HG03354 (cell line): ENCODE data around the gene ALOX15.
"Not testable (repeated sequence)": the region's sequence is repeated elsewhere in the genome, so short reads cannot be mapped to it uniquely, and the experiment has no call there.

ENCODE experiments used
- ATAC-seq: cut with Tn5 transposase; IDR thresholded peaks from one replicate; pipeline ENCODE4 v1.9.1; 2021; ENCODE audit warnings: mild to moderate bottlenecking; ENCODE audit not compliant: unreplicated experiment, poor library complexity, severe bottlenecking

The ALOX15 gene

DNA sequence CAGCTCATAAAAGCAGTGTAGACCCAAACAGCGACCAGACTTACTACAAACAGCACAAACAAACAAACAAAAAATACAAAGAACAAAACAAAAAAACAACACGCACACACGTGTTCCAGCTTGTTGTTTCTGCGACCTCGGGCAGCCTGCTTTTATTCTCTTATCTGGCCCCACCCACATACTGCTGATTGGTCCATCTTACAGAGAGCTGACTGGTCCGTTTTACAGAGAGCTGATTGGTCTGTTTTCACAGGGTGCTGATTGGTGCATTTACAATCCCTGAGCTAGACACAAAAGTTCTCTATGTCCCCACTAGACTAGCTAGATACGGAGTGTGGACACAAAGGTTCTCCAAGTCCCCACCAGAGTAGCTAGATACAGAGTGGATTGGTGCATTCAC lies 14.5 kb upstream of the ALOX15 start:
- ATAC-seq: not testable (repeated sequence)

DNA sequence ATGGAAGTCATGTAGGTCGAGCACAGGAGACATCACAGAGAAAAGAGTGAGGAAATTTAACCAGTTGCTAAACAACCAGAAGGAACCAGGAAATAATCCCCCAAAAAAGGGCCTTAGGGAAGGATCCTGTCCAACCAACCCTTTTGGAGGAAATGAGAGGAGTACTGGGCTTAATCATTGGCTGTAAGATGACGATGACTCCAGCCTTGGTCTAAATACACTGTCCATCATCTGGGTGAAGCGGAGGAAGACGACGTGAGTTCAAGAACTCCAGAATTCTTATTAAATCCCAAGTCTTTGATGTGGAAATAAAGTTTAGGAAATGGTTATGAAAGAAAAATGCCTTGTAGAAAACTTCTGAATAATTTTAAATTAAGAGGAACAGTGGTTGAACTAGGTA lies 11.5 kb upstream of the ALOX15 start:
- no peak for ATAC-seq

DNA sequence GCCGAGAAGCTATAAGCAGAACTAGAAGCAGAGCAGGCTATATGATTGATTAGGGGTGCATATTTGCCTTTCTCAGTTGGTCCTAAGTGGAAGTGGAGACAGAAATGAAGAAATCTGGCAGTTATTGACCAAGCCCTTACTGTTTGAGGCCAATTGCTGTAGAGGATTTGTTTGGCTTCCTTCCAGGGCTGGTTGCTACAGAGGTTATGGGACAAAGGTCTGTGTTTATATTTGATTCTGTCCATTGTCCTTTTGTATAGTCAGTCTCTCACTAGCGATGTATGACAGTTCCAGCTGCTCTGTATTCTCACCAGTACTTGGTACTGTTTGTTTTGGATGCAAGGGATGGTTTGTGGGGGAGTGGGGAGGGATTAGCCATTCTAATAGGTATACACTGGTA lies 7.3 kb upstream of the ALOX15 start:
- no peak for ATAC-seq

DNA sequence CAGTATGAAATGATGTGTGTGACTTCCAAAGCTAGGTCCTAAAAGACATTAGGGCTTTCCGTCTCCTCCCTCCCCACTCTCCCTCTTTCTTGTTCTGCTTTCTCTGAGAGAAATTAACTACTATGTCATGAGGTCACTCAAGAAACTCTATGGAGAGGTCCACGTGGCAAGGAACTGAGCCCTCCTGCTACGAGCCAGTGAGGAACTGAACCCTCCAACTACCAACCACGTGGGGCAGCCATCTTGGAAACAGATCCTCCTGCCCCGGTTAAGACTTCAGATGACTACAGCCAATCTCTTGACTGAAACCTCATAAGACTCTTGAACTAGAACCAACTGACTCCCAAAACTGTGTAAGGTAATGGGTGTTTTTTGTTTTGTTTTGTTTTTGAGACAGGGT lies 4.2 kb upstream of the ALOX15 start:
- ATAC-seq: no peak

DNA sequence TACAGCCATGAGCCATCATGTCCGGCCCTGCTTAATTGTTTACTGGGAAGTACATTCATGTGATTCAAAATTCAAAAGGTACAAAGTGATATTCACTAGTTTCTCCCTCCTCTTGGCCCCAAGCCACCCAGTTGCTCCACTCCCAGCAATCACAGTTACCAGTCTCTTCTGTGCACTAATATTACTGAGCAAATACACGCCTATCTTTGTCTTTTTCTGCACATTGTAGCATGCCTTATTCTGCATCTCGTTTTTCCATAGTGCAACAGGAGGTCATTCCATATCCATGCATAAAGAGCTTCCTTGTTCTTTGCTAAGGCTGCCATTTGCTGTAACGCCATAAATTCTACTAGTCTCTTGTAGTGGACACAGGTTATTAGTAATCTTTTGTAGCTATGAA lies 2.2 kb upstream of the ALOX15 start:
- ATAC-seq: no peak

DNA sequence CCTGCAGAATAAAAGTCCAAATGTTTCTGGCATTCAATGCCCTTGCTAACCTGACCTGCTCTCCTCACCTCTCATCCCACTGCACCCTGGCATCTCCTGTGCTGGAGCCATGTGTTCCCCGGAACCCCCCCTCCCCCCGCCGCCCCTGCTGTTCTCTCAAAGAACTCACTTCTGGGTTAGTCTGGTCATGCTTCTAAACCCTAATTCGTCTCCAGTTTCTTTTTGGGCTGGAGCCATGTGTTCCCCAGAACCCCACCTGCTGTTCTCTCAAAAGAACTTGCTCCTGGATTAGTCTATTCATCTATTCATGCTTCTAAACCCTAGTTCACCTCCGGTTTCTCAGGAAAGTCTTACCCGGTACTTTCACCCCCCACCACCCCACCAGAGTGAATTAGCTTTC lies 808 bp upstream of the ALOX15 start:
- no peak for ATAC-seq

DNA sequence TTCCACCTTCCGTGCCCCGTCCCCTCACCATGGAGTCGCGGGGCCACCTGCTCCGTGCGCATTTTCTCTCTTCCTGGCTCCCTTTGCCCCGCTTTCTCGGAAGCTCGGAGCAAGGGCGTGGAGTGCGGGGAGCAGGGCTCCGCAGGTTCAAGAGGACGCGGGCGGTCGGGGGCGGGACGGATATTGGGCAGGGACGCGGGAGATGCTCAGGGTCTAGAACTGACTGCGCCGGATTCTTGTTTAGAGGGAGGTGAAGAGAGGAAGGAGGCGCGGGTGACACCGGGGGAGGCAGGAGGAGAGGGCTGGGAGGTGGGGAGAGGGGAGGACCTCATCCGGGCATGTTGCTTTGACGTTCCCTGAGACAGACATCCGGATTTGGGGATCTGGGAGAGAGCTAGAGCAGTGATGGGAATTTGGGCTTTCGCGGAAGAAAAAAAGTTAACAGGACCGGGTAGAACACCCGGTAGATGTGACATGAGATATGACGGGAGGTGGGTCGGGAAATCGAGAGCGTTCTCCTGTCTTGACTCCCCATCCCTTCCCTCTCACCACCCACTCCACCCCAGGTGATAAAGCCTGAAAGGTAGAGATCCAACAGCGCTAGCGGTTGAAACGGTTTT lies 799 bp downstream of the ALOX15 start:
- ATAC-seq: not testable (repeated sequence)

DNA sequence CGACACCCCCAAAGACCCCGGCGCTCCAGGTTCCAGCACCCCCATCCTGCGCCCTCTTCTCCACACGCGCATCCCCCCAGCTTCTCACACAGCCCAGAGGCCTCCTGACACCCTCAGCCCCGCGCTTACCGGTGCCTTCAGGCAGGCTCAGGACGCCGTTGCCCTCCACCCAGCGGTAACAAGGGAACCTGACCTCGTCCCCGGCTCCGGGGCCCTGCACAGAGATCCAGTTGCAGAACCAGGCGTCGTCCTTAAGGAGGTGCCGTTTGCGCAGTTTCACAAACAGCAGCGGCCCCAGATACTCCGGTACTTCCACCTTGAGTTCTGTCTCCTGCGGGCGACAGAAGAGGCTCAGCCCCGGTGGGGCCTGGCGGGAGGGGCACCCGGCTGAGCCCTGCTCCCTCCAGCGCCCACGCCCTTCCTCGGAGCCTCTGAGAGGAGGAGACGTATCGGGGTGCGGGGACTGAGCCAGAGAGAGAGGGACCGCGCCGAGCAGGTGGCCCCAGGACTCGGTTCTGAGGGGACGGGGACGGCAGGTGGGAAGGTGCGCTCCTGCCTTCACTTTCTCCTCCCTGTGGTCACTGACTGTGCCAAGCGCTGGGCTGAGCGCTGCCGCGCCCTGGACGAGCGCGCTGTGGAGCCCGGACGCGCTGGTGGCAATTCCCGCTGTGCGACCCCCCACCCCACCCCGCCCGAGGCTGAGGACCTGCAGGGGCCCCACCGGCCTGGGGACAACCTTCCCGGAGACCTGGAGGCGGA lies 2.0 kb downstream of the ALOX15 start:
- not testable (repeated sequence) for ATAC-seq

DNA sequence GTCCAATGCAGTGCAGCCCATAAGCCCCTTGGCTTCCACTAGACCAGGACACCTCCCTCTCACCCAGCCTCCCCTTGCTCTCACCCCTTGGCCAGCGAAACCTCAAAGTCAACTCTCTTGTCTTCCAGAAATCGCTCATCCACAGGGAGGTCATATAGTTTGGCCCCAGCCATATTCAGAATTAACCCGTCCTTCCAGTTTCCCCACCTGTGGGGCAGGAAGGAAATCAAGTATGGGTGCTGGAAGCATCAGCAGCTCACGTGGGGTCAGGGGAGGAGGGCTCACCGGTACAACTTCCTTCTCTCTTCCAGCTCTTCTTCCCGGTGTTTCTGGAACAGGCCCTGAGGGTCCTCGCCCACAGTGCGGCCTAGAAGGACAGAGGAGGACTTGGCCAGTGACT lies 2.7 kb downstream of the ALOX15 start:
- ATAC-seq: not testable (repeated sequence)

DNA sequence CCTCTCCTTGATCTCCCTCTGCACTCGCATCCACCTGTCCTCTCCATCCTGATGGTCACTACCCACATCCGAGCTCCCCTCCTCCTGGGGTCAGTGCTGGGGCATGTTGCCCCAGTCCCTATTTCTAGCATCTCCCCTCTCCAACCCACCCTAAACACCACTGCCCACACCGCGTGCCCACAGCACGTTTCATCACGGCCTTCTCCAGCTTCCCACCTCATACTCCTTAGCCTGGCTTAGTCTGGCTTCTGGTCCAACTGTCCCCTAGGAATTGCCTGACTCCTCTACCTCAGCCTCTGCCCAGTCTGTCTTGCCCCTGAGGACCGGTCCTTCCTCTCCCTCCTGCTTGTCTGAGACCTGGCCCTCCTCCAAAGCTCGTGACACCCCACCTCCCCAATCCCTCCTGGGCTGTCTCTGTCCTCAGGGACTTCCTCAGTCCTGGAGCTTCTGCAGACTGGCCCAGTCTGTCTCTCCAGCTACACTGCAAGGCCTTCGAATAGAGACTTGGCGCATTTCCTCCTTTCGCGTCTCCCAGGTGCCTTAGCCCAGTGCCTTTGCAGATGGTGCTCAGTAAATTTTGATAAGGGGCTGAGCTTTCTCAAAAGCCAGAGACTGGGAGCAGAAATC lies 4.9 kb downstream of the ALOX15 start:
- no peak for ATAC-seq

DNA sequence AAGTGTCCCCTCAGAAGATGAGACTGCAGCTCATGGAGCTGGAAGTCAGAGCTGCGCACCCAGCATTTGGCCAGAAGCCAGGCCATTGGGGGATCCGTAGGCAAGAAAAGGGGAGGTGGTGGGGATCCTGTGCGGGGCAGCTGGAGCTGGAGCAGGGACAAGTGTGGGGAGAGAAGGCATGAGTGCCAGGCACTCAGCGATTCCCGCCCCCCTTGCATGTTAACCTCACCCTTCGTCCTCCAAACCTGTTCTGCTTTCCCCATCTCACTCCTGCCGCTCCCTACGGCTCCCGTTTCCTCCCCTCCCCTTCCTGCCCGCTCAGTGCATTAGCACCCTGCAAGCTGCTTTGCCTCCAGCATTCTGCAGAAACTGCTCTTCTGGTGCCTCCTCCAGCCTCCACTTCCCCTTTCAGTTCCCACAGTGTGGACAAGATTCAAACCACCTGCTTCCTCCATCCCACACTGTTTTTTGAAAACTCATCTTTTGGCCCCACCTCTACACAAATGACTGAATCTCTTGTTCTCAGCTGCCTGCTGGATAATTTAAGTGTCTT lies 5.6 kb downstream of the ALOX15 start:
- no peak for ATAC-seq

DNA sequence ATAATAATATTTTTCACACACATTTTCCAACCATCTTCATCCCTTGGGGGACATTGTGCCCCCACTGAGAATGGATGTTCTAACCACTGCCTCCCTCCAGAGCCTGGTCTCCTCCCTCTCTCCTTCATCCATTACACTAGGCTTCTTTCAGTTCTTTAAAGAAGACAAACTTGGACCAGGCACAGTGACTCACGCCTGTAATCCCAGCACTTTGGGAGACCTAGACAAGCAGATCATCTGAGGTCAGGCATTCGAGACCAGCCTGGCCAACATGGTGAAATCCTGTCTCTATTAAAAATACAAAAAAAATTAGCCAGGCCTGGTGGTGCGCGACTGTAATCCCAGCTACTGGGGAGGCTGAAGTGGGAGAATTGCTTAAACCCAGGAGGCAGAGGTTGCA lies 6.5 kb downstream of the ALOX15 start:
- ATAC-seq: no peak

DNA sequence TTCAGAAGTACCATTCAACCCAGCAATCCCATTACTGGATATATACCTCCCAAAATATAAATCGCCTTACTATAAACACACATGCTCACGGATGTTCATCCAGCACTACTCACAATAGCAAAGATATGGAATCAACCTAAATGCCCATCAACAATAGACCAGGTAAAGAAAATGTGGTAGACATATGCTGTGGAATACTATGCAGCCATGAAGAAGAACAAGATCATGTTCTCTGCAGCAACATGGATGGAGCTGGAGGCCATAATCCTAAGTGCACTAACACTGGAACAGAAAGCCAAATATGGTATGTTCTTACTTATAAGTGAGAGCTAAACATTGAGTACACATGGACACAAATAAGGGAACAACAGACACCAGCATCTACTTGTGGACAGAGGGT lies 7.8 kb downstream of the ALOX15 start:
- ATAC-seq: no peak

DNA sequence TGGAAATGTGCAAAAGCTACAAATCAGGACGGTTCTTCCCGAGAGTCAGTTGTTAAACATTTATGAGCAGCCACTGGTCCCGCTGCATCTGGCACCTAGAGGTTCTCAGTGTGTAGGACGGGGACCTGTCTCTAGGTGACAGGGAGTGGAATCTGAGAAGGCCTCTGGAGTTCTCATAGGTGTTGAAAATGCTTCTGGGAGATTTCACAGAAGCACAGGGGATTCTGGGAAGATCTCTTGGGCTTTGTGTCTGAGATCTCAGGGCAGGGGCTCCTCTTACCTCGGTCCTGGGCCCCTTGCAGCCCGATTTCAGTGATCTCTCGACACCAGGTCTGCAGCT lies 8.9 kb downstream of the ALOX15 start:
- ATAC-seq: no peak

DNA sequence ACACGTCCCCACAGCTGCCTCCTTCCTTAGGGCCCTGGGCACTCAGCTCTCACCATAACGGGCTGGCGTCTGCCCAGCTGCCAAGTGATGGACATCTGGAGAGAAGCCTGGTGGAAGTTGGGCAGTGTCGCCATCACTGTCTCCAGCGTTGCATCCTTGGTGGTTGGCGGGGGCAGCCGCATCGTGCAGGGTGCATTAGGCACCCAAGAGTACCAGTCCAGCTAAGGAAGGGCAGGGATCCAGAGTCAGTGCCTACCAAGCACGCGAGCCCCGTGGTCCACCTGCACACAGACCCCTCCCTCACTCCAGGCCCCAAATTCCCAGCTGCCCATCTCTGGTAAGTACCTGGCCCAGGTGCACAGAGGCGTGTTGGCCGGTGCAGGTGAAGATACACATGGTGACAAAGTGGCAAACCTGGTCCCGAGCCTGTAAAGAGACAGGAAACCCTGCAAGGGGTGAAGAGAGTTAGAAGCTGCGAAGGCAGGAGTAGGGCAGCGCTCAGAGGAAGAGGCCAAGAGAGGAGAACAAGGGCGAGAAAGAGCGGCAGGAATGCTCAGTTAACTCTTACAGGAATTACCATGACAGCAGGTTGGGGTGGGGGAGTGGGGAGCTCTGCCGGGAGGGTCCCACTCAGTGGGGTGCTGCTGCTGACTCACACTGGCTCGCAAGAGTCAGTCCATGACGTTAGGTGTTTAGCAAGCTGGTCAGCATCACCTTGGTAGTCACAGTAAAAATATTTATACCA lies 9.5 kb downstream of the ALOX15 start:
- ATAC-seq: no peak

DNA sequence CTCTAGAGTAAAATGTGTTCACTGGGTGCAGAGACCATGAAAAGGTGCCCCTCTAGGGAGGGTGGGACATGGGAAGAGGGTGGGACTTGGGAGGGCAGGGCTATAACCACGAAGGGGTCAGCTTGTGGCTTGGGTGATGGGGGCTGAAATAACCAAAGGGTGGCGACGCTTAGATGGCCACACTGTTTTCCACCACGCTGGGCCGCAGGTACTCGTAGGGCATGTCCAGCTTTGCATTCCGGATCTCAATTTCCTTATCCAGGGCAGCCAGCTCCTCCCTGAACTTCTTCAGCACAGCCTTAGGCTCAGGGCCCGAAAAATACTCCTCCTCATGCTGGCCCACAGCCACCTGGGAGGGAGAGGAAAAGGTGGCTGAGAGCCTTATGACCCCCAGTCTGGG lies 10.0 kb downstream of the ALOX15 start:
- no peak for ATAC-seq

DNA sequence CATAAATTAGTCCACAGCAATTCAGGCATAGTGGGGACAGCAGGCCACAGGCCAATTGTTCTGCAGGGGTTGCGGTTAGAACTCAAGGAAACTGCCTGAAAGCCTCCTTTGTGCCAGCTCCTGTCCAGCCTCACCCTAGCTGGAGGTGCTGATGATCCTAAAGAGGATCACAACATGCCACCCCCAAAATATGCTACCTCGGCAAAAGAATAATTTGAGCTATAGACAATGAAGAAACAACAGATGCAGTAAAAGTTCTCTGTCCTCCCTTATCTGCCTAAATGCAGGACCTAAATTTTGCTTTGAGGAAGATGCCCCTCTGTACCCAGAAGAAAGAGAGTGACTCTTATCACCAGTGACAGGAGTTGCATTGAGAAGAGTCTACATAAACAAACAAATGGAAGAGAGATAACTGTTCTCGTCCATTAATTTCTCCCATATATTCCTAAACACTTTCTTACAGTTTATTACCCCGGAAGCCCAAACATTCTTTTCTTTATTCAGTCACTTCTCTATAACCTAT lies 14.7 kb downstream of the ALOX15 start:
- no peak for ATAC-seq

DNA sequence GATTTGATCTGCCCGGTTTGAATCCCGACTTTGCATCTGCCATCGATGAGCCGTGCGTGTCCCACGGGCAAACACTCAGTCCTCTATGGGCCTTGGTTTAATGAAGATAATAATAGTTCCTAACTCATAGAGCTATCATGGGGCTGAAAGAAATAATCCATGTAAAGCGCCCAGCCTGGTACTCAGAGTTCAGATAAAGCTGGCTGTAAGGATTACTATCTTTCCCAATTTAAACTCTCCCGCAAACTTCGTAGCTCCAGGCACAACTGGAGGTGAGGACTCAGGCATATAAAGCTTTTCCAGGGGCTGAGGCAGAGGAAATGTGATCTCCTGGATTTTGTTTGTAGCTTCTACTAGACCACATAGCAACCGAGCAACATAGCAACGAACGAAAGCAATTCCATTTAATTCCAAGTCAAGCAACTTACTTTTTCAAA lies 16.3 kb downstream of the ALOX15 start:
- ATAC-seq: no peak

DNA sequence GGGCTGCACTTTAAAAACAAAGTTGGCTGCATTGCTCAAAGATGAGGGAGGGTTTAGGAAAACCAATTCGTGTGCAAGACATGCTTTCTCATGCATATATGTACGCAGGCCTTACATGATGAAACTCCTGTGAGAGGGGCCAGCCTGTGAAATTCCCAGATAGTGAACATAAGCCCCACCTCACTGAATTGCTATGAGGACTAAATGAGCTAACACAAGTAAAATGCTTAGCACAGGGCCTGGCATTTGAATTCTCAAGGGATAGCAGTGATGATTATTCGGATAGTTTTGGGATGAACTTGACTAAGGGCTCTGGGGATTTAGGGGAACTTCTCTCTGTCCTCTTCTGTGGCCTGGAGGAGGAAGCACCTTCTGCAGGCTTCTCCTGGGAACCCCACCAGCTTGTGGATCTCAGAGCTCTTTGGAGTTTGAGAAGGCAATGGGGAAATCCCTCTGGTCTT lies 17.0 kb downstream of the ALOX15 start:
- not testable (repeated sequence) for ATAC-seq

DNA sequence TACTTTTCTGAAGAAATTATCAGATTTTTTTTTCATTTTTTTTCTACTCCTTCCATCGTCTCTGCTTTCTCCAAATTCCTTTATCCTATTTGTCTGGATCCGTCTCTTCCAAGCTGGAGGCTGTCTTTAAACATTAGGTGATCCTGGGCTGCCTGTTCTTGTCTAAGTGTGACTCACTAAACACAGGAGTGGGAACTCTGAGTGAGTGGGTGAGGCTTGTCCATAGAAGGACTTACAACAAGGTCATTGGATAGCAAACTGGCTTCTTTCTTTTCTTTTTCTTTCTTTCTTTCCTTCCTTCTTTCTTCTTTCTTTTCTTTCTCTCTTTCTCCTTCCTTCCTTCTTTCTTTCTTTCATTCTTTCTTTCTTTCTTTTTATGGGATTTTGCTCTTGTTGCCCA lies 18.2 kb downstream of the ALOX15 start:
- no peak for ATAC-seq
